AG04449 (cell line): Measurements from ENCODE around the gene PLIN1.

ENCODE experiments used
- CTCF ChIA-PET: fragments of 350-600 bp; formaldehyde crosslinking; extraction: SDS; loops from one replicate; lab custom pipeline; 2021; ENCODE audit warnings: antibody characterized with exemption; lab: Yijun Ruan, JAX
- POLR2A ChIA-PET: fragments of 400-600, 350-600 bp; formaldehyde crosslinking; extraction: SDS; loops from one replicate; lab custom pipeline; 2020; ENCODE audit warnings: antibody characterized with exemption, inconsistent platforms; lab: Yijun Ruan, JAX
- DNase-seq: peaks from one replicate; pipeline ENCODE4 v3.0.0-alpha.2; 2010; ENCODE audit warnings: low read depth, low spot score
- H3K4me3 ChIP-seq: 2 replicates; pipeline ENCODE4 v1.5.1; 2011; ENCODE audit warnings: low read depth, mild to moderate bottlenecking, control low read depth, low read length
- CTCF ChIP-seq: IDR thresholded peaks from one replicate; pipeline ENCODE4 v1.5.1; 2011; ENCODE audit warnings: mild to moderate bottlenecking, moderate library complexity, low read length, control low read depth, inconsistent platforms; ENCODE audit not compliant: insufficient read depth; ENCODE audit errors: missing control alignments

Gene PLIN1

DNA sequence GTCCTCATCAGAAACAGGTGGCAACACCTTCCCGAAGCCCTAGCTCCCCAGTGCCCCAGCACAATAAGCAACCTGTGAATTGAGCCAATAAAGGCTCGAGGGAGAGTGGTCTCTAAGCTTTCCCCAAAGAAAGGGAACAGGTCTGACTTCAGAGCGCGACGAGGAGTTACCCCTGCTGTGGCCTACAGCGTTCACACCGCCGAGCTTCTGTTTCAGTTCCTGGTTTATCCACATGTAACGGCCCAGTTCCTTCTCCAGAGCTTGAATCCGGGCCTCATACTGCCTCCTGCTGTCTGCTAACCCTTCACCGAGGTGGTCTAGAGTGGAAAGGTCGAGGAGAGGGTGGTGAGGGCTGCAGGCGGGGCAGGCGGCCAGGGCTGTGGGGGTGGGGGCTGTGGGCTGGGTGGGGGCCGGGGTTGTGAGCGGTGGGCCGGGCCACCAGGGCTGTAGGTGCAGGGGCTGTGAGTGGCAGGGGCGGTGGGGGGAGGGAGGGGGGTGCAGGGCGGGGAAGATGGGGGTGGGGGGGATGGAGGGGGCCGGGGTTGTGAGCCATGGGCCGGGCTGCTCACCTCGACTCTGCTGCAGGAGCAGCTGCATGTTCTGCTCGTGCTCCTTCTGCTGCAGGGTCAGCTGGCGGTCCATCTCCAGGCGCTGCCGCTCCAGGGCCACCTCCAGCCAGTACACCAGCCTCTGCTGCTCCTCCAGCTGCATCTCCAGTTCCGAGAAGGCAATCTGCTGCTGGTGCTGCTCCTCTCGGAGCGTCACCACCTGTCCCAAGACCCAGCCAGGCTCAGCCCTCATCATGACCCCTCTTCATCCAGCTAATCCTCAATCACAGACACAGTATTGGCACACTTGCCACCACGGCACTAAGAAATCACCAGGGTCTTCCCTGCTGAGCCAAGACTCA is 50.1 kb downstream of the PLIN1 start:
- ChIA-PET CTCF (interaction anchor here (1.0 to 1.6 kb wide), 2 partner anchors 18 to 270 kb away, joined by 4 to 6 read pairs; no protein-coding TSS in a partner anchor), POLR2A (interaction anchor here (0.7 kb wide), 1 partner anchor 137 kb away, joined by 3 read pairs; no protein-coding TSS in a partner anchor)
- no peak for TF ChIP-seq CTCF
- H3K4me3 ChIP-seq = no peak overlapping the region
- DNase-seq = no peak

- TF ChIP-seq CTCF = no peak
- POLR2A ChIA-PET = interaction anchor here (0.7 kb wide), 1 partner anchor 137 kb away, joined by 3 read pairs; no protein-coding TSS in a partner anchor
Observed at GRCh38 chr15:89628301-89628700, 50.9 kb downstream of the PLIN1 start.

GRCh38 chr15:89627256-89627970 is 51.8 kb downstream of the PLIN1 start:
- H3K4me3 ChIP-seq = no peak overlapping the region
- ChIA-PET CTCF (interaction anchor here (3.2 kb wide), 1 partner anchor 19 kb away, joined by 16 read pairs; no protein-coding TSS in a partner anchor), POLR2A (no interaction called here)
- DNase-seq = no peak
- no peak for TF ChIP-seq CTCF

More at GRCh38 chr15:89628301-89628700, 50.9 kb downstream of the PLIN1 start:
- CTCF ChIA-PET = interaction anchor here (1.0 kb wide), 1 partner anchor 19 kb away, joined by 6 read pairs; no protein-coding TSS in a partner anchor
- DNase-seq = no peak
- H3K4me3 ChIP-seq = no peak overlapping the region

- no peak overlapping the region for H3K4me3 ChIP-seq
- no peak for DNase-seq
- no peak for TF ChIP-seq CTCF
- ChIA-PET POLR2A (no interaction called here), CTCF (interaction anchor here (3.2 kb wide), 1 partner anchor 21 kb away, joined by 16 read pairs; no protein-coding TSS in a partner anchor)
Observed at GRCh38 chr15:89625716-89626115, 53.5 kb downstream of the PLIN1 start.

DNA sequence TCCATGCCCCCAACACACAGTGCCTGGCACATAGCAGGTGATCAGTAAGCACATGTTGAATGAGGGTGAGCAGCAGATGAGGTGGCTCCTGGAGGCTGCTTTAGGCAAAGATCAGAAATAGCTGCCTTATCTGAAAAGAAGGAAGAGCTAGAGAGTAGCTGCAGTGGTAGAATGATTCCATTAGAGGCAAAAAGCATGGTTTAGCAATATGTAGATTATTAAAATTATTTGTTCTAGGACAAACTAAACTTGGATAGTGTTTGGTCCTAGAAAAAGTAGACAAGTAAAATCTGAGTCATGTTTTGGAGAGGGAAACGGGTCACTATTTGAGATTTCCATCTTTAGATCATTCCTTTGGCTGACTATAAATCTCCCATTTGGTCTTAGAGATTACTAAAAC is 56.0 kb downstream of the PLIN1 start:
- no peak for DNase-seq
- POLR2A ChIA-PET = no interaction called here
- no peak overlapping the region for H3K4me3 ChIP-seq
- CTCF ChIA-PET = interaction anchor here (1.0 to 2.6 kb wide), 3 partner anchors 9 to 24 kb away, joined by 3 to 13 read pairs (median 3); no protein-coding TSS in a partner anchor
- TF ChIP-seq CTCF = no peak
